Liver (tissue), 9 donors: Measurements from ENCODE around the gene TIFAB. TPM values are rescaled to one million over a fixed set of nuclear protein-coding genes. Genes with fewer than 3 reads are reported as not detected.
A peak's percentile ranks its signal among the peaks of the same experiment; 100 is the strongest.

Experiments
- DNase-seq: peaks from one replicate; pipeline ENCODE4 v3.0.0-alpha.2; 2017; ENCODE audit warnings: low spot score
- H3K27ac ChIP-seq, 2 donors: one replicate each; pipeline ENCODE4 v1.7.0; 2013; ENCODE audit warnings: inconsistent platforms in 2 of 2, low read length in 2 of 2, control low read depth in 1 of 2, low read depth in 1 of 2, mild to moderate bottlenecking in 1 of 2
- H3K27me3 ChIP-seq, 4 donors: one replicate each; pipeline versions ENCODE4 v1.6.1 to v1.7.0; 2013; ENCODE audit warnings: low read length in 3 of 4, inconsistent platforms in 1 of 4, mild to moderate bottlenecking in 1 of 4, moderate library complexity in 1 of 4; ENCODE audit not compliant: control insufficient read depth in 4 of 4, insufficient read depth in 4 of 4
- H3K36me3 ChIP-seq, 4 donors: one replicate each; pipeline versions ENCODE4 v1.6.1 to v1.7.0; 2013; ENCODE audit warnings: low read length in 3 of 4, mild to moderate bottlenecking in 3 of 4, low read depth in 1 of 4, moderate library complexity in 1 of 4; ENCODE audit not compliant: control insufficient read depth in 4 of 4, insufficient read depth in 3 of 4
- H3K4me1 ChIP-seq, 4 donors: one replicate each; pipeline versions ENCODE4 v1.6.1 to v1.7.0; 2013; ENCODE audit warnings: low read length in 3 of 4, mild to moderate bottlenecking in 3 of 4, moderate library complexity in 1 of 4; ENCODE audit not compliant: control insufficient read depth in 4 of 4, insufficient read depth in 4 of 4
- H3K4me3 ChIP-seq, 3 donors: one replicate each; pipeline versions ENCODE4 v1.6.1 to v1.7.0; 2013; ENCODE audit warnings: low read length in 3 of 3, control low read depth in 1 of 3, low read depth in 1 of 3, mild to moderate bottlenecking in 1 of 3
- H3K9ac ChIP-seq, 2 donors: one replicate each; pipeline ENCODE4 v1.7.0; 2013; ENCODE audit warnings: low read length in 2 of 2, mild to moderate bottlenecking in 2 of 2, moderate library complexity in 2 of 2, control low read depth in 1 of 2, low read depth in 1 of 2
- H3K9me3 ChIP-seq, 4 donors: one replicate each; pipeline versions ENCODE4 v1.6.1 to v1.7.0; 2013; ENCODE audit warnings: low read length in 3 of 4; ENCODE audit not compliant: control insufficient read depth in 4 of 4
- FOXA2 ChIP-seq: IDR thresholded peaks from 2 replicates; pipeline ENCODE4 v1.6.1; 2016; ENCODE audit warnings: antibody characterized with exemption
- GABPA ChIP-seq, 2 donors: IDR thresholded peaks in 1 of 2; conservative IDR thresholded peaks in 1 of 2; 2 replicates each; pipeline ENCODE4 v1.6.1; 2016; ENCODE audit warnings: antibody characterized with exemption in 2 of 2, mild to moderate bottlenecking in 1 of 2, moderate library complexity in 1 of 2
- HNF4A ChIP-seq, 2 donors: conservative IDR thresholded peaks; 2 replicates each; pipeline ENCODE4 v1.6.1; 2016; ENCODE audit warnings: antibody characterized with exemption in 2 of 2, mild to moderate bottlenecking in 2 of 2
- HNF4G ChIP-seq: IDR thresholded peaks from 2 replicates; pipeline ENCODE4 v1.6.1; 2016; ENCODE audit warnings: antibody characterized with exemption
- JUND ChIP-seq, 2 donors: IDR thresholded peaks; 2 replicates each; pipeline ENCODE4 v1.6.1; 2016; ENCODE audit warnings: antibody characterized with exemption in 2 of 2
- NR2F2 ChIP-seq: IDR thresholded peaks from 2 replicates; pipeline ENCODE4 v1.6.1; 2016; ENCODE audit warnings: antibody characterized with exemption
- RAD21 ChIP-seq, 2 donors: IDR thresholded peaks; 2 replicates each; pipeline ENCODE4 v1.6.1; 2016; ENCODE audit warnings: antibody characterized with exemption in 2 of 2, mild to moderate bottlenecking in 2 of 2
- RXRA ChIP-seq, 2 donors: IDR thresholded peaks; 2 replicates each; pipeline ENCODE4 v1.6.1; 2017 to 2018; ENCODE audit warnings: antibody characterized with exemption in 2 of 2, mild to moderate bottlenecking in 1 of 2
- SP1 ChIP-seq: IDR thresholded peaks from 2 replicates; pipeline ENCODE4 v1.6.1; 2018; ENCODE audit warnings: antibody characterized with exemption, mild to moderate bottlenecking
- TAF1 ChIP-seq: conservative IDR thresholded peaks from 2 replicates; pipeline ENCODE4 v1.6.1; 2016; ENCODE audit warnings: antibody characterized with exemption, mild to moderate bottlenecking
- WGBS: extraction: QIAGEN DNeasy Blood & Tissue Kit; methylation state at CpG from one replicate; pipeline ENCODE4 v1.1.7; 2013; 5-methylcytosine and 5-hydroxymethylcytosine counted together
- polyA plus RNA-seq, 2 donors: library from polyadenylated mRNA; stranded (reverse) in 1 of 2; unstranded in 1 of 2; fragments of 200-250 nt in 1 of 2; fragments of >200 nt in 1 of 2; fragmentation: Nextera tagmentation in 1 of 2; extraction: Ambion mirVana in 1 of 2; gene quantifications; one replicate each; pipeline versions ENCODE4 v1.2.1 to v1.2.3, GENCODE V29; 2013 to 2015
- total RNA-seq, 2 donors: library from RNA; depleted of rRNA; stranded (reverse); fragments of >200 nt; gene quantifications; one replicate each; pipeline ENCODE4 v1.2.3, GENCODE V29; 2014
- TF ChIP-seq, protein P1 (sequence below): IDR thresholded peaks from 2 replicates; pipeline ENCODE4 v1.6.1; 2016; ENCODE audit warnings: antibody characterized with exemption
- TF ChIP-seq, protein P2 (sequence below): fragments of 150-350 bp; IDR thresholded peaks from 2 replicates; pipeline ENCODE4 v1.5.1; 2017; ENCODE audit warnings: improper control_type of control experiment, low read depth, low read length; ENCODE audit not compliant: missing input control
- TF ChIP-seq, protein P3 (sequence below): IDR thresholded peaks from 2 replicates; pipeline ENCODE4 v1.6.1; 2016; ENCODE audit warnings: antibody characterized with exemption
- TF ChIP-seq, protein P4 (sequence below): IDR thresholded peaks from 2 replicates; pipeline ENCODE4 v1.6.1; 2016; ENCODE audit warnings: antibody characterized with exemption, mild to moderate bottlenecking
- TF ChIP-seq, protein P5 (sequence below): IDR thresholded peaks from 2 replicates; pipeline ENCODE4 v1.6.1; 2016; ENCODE audit warnings: antibody characterized with exemption
- donor health status: healthy.
- donor health status: healthy.
- donor health status: healthy.
- donor health status: healthy.
- donor health status: healthy.

Gene TIFAB
- total and polyA plus RNA-seq, 4 donors = 0.02 to 0.47 TPM; not detected in 2

DNA sequence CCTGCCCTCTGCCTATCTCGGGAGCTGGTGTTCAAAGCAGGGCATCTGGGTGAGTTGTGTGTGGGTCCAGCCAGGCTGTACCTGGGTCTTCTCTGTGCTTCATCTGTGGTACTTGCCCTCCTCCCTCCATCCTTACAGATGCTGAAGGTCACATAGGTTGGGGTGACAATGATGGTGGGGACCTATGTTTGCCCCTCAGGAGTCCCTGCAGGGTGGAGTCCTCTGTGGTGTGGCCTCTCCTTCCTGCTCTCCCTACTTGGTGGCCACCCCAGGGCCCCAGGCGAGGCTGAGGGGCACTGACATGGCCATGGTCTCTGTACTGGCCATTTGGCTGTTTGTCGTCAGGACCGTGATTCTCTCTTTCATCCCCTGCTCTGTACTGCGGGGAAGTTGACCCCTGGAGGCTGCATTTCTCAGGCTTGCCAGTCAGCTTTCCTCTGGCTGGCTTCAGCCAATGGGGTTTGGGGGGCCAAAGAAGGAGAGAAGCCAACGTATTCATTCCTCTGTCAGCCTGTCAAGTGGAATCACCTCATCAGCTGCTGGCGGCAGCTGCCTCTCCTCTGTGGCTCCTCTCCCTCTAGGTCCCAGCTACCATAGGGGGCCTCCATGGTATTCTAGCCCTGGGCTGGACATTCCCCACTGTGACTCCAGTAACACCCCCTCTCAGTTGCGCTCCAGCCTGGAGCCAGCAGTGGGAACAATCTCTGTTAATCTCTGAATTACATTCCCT lies 9.6 kb downstream of the TIFAB start:
- H3K27ac ChIP-seq = no peak overlapping the region
- peaks cover 0 to 2% (median 0%) of the 10 kb centered on the region in 4 donors for H3K4me1 ChIP-seq
- H3K9ac ChIP-seq = no peak overlapping the region
- peaks cover 0 to 4% (median 1%) of the 10 kb centered on the region in 4 donors for H3K9me3 ChIP-seq
- TF ChIP-seq RAD21 (IDR thresholded peaks at IDR 0.05) = no peak
- no peak for TF ChIP-seq RXRA (IDR thresholded peaks at IDR 0.05)
- TF ChIP-seq, protein P1, sequence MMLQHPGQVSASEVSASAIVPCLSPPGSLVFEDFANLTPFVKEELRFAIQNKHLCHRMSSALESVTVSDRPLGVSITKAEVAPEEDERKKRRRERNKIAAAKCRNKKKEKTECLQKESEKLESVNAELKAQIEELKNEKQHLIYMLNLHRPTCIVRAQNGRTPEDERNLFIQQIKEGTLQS = no peak
- TF ChIP-seq, protein P2, sequence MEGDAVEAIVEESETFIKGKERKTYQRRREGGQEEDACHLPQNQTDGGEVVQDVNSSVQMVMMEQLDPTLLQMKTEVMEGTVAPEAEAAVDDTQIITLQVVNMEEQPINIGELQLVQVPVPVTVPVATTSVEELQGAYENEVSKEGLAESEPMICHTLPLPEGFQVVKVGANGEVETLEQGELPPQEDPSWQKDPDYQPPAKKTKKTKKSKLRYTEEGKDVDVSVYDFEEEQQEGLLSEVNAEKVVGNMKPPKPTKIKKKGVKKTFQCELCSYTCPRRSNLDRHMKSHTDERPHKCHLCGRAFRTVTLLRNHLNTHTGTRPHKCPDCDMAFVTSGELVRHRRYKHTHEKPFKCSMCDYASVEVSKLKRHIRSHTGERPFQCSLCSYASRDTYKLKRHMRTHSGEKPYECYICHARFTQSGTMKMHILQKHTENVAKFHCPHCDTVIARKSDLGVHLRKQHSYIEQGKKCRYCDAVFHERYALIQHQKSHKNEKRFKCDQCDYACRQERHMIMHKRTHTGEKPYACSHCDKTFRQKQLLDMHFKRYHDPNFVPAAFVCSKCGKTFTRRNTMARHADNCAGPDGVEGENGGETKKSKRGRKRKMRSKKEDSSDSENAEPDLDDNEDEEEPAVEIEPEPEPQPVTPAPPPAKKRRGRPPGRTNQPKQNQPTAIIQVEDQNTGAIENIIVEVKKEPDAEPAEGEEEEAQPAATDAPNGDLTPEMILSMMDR = no peak
- TF ChIP-seq FOXA2 = no peak
- TF ChIP-seq HNF4A (conservative IDR thresholded peaks at IDR 0.05) = no peak
- TF ChIP-seq, protein P3, sequence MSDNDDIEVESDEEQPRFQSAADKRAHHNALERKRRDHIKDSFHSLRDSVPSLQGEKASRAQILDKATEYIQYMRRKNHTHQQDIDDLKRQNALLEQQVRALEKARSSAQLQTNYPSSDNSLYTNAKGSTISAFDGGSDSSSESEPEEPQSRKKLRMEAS = no peak
- peak; percentile 23 for DNase-seq
- H3K27me3 ChIP-seq = no peaks in the 10 kb centered on the region
- WGBS = 84% methylated on average over 8 of the region's 8 CpGs
- no peak overlapping the region for H3K4me3 ChIP-seq
- no peaks in the 10 kb centered on the region for H3K36me3 ChIP-seq

DNA sequence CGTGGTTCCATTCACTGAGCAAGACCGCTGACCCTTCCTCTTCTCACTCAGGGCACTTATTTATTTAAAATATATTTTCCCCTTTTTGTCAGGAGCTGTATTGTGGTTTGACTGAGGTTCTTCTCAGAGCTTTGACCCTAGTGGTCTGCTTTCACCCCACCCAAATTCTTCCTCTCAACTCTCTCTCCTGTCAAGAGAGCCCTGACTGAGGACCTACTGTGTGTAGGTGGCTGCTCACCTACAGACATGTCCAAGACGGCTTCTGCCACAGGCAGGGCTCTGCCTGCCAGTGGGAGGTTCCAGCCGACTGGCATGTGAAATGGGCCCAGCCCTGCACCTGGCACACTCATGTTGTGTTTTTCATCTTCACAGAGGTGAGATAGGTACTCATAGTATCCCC lies 10.2 kb downstream of the TIFAB start:
- H3K27me3 ChIP-seq = no peaks in the 10 kb centered on the region
- no peak overlapping the region for H3K4me3 ChIP-seq
- TF ChIP-seq SP1 (no peak), TAF1 (no peak), JUND (IDR thresholded peaks at IDR 0.05) (no peak), HNF4G (no peak), NR2F2 (no peak), FOXA2 (no peak), RAD21 (IDR thresholded peaks at IDR 0.05) (no peak), GABPA (IDR thresholded peaks at IDR 0.05 in 1 of 2, conservative IDR thresholded peaks at IDR 0.05 in 1 of 2) (no peak)
- TF ChIP-seq, protein P4, sequence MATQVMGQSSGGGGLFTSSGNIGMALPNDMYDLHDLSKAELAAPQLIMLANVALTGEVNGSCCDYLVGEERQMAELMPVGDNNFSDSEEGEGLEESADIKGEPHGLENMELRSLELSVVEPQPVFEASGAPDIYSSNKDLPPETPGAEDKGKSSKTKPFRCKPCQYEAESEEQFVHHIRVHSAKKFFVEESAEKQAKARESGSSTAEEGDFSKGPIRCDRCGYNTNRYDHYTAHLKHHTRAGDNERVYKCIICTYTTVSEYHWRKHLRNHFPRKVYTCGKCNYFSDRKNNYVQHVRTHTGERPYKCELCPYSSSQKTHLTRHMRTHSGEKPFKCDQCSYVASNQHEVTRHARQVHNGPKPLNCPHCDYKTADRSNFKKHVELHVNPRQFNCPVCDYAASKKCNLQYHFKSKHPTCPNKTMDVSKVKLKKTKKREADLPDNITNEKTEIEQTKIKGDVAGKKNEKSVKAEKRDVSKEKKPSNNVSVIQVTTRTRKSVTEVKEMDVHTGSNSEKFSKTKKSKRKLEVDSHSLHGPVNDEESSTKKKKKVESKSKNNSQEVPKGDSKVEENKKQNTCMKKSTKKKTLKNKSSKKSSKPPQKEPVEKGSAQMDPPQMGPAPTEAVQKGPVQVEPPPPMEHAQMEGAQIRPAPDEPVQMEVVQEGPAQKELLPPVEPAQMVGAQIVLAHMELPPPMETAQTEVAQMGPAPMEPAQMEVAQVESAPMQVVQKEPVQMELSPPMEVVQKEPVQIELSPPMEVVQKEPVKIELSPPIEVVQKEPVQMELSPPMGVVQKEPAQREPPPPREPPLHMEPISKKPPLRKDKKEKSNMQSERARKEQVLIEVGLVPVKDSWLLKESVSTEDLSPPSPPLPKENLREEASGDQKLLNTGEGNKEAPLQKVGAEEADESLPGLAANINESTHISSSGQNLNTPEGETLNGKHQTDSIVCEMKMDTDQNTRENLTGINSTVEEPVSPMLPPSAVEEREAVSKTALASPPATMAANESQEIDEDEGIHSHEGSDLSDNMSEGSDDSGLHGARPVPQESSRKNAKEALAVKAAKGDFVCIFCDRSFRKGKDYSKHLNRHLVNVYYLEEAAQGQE = no peak
- TF ChIP-seq, protein P3 = no peak
- TF ChIP-seq, protein P2 = no peak
- TF ChIP-seq, protein P5, sequence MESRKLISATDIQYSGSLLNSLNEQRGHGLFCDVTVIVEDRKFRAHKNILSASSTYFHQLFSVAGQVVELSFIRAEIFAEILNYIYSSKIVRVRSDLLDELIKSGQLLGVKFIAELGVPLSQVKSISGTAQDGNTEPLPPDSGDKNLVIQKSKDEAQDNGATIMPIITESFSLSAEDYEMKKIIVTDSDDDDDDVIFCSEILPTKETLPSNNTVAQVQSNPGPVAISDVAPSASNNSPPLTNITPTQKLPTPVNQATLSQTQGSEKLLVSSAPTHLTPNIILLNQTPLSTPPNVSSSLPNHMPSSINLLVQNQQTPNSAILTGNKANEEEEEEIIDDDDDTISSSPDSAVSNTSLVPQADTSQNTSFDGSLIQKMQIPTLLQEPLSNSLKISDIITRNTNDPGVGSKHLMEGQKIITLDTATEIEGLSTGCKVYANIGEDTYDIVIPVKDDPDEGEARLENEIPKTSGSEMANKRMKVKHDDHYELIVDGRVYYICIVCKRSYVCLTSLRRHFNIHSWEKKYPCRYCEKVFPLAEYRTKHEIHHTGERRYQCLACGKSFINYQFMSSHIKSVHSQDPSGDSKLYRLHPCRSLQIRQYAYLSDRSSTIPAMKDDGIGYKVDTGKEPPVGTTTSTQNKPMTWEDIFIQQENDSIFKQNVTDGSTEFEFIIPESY = no peak
- no peaks in the 10 kb centered on the region for H3K36me3 ChIP-seq
- H3K9me3 ChIP-seq = peaks cover 0 to under 1% (median under 1%) of the 10 kb centered on the region in 4 donors
- H3K27ac ChIP-seq = no peak overlapping the region
- DNase-seq = no peak
- H3K4me1 ChIP-seq = peaks cover 0 to 2% (median 0%) of the 10 kb centered on the region in 4 donors
- WGBS = 87% methylated on average over 4 of the region's 4 CpGs
- H3K9ac ChIP-seq = no peak overlapping the region
